Daoy (cell line): ENCODE data around the gene SLC4A11. TPM values are rescaled to one million over a fixed set of nuclear protein-coding genes. Genes with fewer than 3 reads are reported as not detected.
A peak's percentile ranks its signal among the peaks of the same experiment; 100 is the strongest.

Experiments
- DNase-seq: peaks from one replicate; pipeline ENCODE4 v3.0.0-alpha.2; 2015; ENCODE audit warnings: low read depth
- total RNA-seq: library from RNA; depleted of rRNA; stranded (reverse); fragments of >200 nt; shearing (Covaris generic); gene quantifications from 2 replicates; pipeline ENCODE4 v1.2.3, GENCODE V29; 2014

SLC4A11 gene
- total RNA-seq, 1 experiment from 2014 or later, result 0.34 TPM

- DNase-seq, result no peak
Observed at GRCh38 chr20:3246682-3247081, 7.7 kb upstream of the SLC4A11 start.

GRCh38 chr20:3245711-3246110 is 6.7 kb upstream of the SLC4A11 start:
- no peak for DNase-seq

- DNase-seq, result no peak
Observed at GRCh38 chr20:3245156-3245555, 6.2 kb upstream of the SLC4A11 start.

- DNase-seq, result no peak
Observed at GRCh38 chr20:3244613-3245012, 5.6 kb upstream of the SLC4A11 start.

GRCh38 chr20:3243718-3244358 is 4.8 kb upstream of the SLC4A11 start:
- DNase-seq, result no peak

GRCh38 chr20:3242172-3242692 is 3.2 kb upstream of the SLC4A11 start:
- no peak for DNase-seq

- DNase-seq, result no peak
Observed at GRCh38 chr20:3240776-3241363, 1.9 kb upstream of the SLC4A11 start.

- DNase-seq, result no peak
Observed at GRCh38 chr20:3239867-3240775, 1.1 kb upstream of the SLC4A11 start.

GRCh38 chr20:3238616-3239025 is 369 bp downstream of the SLC4A11 start:
- DNase-seq, result peak; percentile 48

- no peak for DNase-seq
Observed at GRCh38 chr20:3237958-3238615, 903 bp downstream of the SLC4A11 start.

GRCh38 chr20:3237011-3237957 is 1.7 kb downstream of the SLC4A11 start:
- DNase-seq, result no peak

- peak; percentile 67 for DNase-seq
Observed at GRCh38 chr20:3235666-3236324, 3.2 kb downstream of the SLC4A11 start.

GRCh38 chr20:3233991-3234498 is 4.9 kb downstream of the SLC4A11 start:
- DNase-seq, result no peak

GRCh38 chr20:3233131-3233990 is 5.6 kb downstream of the SLC4A11 start:
- no peak for DNase-seq

- DNase-seq, result no peak
Observed at GRCh38 chr20:3231889-3232588, 7.0 kb downstream of the SLC4A11 start.

- no peak for DNase-seq
Observed at GRCh38 chr20:3231116-3231515, 7.9 kb downstream of the SLC4A11 start.

- no peak for DNase-seq
Observed at GRCh38 chr20:3229798-3230197, 9.2 kb downstream of the SLC4A11 start.

GRCh38 chr20:3229158-3229557 is 9.8 kb downstream of the SLC4A11 start:
- no peak for DNase-seq

- DNase-seq, result no peak
Observed at GRCh38 chr20:3228750-3229032, 10.3 kb downstream of the SLC4A11 start.
